Left cardiac atrium (tissue), 4 donors: Measurements from ENCODE around the gene NEURL2. TPM values are rescaled to one million over a fixed set of nuclear protein-coding genes. Genes with fewer than 3 reads are reported as not detected.
"Not testable (repeated sequence)": the region's sequence is repeated elsewhere in the genome, so short reads cannot be mapped to it uniquely, and the experiment has no call there.

Source experiments
- ATAC-seq, 2 donors: fragments of 200-7000 bp; cut with Tn5 transposase; one replicate each; pipeline ENCODE4 v1.9.1; 2020; ENCODE audit warnings: mild to moderate bottlenecking in 2 of 2, moderate library complexity in 2 of 2
- DNase-seq: peaks from one replicate; pipeline ENCODE4 v3.0.0-alpha.2; 2020
- intact Hi-C, 2 donors: fragments of 100-400 bp; cut with DNase I; formaldehyde crosslinking; loops; one replicate each; pipeline versions ENCODE4 v1.14.1 to v1.15.1; 2022 to 2023
- total RNA-seq, 2 donors: library from RNA; stranded (reverse); fragmentation: NEBNext Ultra II Directional; extraction: Animal tissue kit (Norgen Biotek cat#: 25700); gene quantifications; one replicate each; pipeline ENCODE4 v1.2.1, GENCODE V29; 2021
- donor health status: DM: no; HTN: yes; CAD: no.
- donor health status: DM: no; HTN: yes; CAD: no; lungs with severe emphysema.
- donor health status: DM: yes; HTN: yes; CAD: no.
- donor health status: Dilated cardiomyopathy.

Gene NEURL2
- total RNA-seq, 2 donors from 2014 or later, result 6.0 to 11.1 TPM

DNA sequence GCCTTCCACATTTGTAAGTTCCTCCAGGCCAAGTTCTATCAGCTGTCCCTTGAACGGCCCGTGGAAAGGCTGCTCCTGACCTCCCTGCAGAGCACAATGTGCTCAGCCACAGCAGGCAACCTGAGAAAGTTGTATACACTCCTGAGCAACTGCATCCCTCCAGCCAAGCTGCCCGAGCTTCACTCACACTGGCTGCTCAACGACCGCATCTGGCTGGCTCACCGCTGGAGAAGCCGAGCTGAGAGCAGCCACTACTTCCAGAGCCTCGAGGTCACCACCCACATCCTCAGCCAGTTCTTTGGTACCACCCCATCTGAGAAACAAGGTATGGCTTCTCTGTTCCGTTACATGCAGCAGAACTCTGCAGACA, 7.9 kb downstream of the NEURL2 start:
- intact Hi-C loops, result no loop called here
- no peak for DNase-seq
- ATAC-seq, result no peak

DNA sequence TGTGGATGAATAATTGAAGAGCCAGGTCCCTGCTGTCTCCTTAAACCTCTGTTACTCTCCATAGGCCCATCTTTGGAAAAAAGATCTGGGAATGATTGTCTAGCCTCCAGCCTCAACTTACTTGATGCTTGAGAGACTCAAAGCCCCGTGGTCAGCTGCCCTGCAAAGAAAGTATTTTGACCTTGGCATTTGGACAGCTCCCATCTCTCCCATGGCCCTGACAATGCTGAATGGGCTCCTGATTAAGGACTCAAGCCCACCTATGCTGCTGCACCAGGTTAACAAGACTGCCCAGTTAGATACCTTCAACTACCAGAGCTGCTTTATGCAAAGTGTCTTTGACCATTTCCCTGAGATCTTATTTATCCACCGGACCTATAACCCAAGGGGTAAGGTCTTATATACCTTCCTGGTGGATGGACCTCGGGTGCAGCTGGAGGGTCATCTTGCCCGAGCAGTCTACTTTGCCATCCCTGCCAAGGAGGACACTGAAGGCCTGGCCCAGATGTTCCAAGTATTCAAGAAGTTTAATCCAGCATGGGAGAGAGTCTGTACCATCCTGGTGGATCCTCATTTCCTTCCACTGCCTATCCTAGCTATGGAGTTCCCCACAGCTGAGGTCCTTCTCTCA, 8.4 kb downstream of the NEURL2 start:
- intact Hi-C loops, result no loop called here
- DNase-seq (no peak), ATAC-seq (no peak)

DNA sequence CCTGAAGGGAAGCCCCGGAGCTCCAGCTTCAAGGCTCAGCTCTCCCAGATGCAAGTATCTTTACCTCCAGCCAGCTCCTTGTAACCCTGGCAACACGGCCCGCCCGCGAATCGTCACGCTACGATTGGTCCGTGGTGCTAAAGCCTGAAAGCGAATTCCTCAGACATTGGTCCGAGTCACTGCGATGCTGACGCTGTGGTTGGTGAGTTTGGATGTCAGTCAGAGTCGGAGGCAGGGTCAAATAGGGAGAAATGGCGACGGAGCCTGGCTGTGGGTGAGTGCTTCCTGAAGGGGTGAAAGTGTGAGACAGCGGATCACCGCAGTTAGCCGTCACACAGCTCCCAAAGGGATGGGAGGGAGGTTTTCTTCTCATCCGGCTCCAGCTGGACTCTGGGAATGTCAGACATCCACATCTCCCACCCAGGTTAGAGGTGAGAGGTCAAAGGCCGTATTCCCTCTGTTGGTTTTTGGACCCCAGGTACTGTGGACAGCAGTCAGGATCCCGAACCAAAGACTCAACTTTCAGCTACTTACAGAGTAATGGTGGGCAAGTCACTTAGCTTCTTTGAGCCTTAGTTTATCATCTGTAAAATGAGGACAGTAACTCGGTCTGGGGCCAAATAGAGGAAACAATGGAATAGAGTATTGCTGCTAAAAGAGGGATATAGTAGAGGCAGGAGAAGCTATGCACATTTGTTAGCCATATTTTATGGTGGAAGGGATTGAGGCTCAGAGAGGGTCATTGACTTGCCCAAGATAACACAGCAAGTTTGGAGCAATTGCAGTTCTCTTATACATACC, 9.8 kb downstream of the NEURL2 start, which contains the start of gene ZSWIM1:
TSS of gene ZSWIM1 (plus strand) at position 240 of the 801 bp plus-strand sequence. CDS start 1,366 bp downstream, outside the sequence.
- ATAC-seq, result peak; percentile 96 to 99
- peak; percentile 99 for DNase-seq
- intact Hi-C loops, result no loop called here

DNA sequence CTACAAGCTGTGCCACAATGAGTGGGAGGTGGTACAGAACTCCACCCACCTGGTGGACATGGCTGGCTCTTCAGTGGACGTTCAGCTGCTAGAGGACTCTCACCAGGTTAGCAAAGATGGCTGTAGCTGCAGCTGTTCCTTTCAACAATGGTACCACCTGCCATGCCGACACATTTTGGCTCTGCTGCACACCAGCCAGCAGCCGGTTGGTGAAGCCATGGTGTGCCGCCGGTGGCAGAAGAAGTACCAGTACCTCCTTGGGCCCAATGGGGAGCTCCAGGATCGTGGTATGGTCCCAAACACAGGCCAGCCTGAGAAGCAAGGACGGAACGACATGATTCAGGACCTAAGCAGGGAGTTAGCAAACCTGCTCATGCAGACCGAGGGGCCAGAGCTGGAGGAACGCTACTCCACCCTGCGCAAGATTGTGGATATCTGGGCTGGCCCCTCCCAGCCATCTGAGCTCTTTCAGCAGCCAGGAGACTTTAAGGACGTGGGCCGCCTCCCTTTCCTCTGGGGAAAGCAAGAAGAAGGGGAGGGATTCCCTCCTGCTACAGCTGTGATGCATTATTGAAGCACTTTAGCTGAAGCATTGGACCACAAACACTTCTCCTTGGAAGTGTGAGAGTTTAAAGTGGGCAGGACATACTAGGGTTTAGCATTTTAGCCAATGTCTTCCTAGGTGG, 12.8 kb downstream of the NEURL2 start:
- ATAC-seq, result peak in 1 of 2 donors; percentile 9
- intact Hi-C loops, result no loop called here
- no peak for DNase-seq

DNA sequence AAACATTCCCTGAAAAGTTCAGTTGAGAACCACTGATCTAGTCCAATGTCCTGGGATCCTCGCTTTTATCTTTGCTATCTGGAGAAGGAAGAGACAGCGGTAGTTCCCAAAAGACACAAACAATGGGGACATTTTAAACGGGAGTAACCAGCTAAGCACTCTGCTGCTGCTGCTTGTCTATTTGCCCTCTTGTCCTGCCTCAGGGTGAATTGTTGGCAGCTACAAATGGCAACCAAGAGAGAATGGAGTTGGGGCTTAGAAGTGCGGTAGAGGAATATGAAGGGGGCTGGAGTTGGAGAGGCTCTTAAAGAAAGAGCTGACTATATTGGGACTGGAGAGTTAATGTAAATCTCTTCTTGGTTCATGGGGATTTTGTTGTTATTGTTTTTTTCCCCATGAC, 16.4 kb downstream of the NEURL2 start:
- ATAC-seq, result no peak
- intact Hi-C loops, result no loop called here

DNA sequence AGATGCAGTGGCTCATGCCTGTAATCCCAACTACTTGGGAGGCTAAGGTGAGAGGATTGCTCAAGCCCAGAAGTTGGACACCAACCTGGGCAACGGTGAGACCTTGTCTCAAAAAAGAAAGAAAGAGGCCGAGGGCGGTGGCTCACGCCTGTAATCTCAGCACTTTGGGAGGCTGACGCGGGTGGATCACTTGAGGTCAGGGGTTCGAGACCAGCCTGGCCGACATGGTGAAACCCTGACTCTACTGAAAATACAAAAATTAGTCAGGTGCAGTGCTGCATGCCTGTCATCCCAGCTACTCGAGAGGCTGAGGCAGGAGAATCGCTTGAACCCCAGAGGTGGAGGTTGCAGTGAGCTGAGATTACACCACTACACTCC, 16.9 kb downstream of the NEURL2 start:
- ATAC-seq, DNase-seq, intact Hi-C loops: not testable (repeated sequence)

More for the DNA sequence above, 16.4 kb downstream of the NEURL2 start:
- no peak for DNase-seq

DNA sequence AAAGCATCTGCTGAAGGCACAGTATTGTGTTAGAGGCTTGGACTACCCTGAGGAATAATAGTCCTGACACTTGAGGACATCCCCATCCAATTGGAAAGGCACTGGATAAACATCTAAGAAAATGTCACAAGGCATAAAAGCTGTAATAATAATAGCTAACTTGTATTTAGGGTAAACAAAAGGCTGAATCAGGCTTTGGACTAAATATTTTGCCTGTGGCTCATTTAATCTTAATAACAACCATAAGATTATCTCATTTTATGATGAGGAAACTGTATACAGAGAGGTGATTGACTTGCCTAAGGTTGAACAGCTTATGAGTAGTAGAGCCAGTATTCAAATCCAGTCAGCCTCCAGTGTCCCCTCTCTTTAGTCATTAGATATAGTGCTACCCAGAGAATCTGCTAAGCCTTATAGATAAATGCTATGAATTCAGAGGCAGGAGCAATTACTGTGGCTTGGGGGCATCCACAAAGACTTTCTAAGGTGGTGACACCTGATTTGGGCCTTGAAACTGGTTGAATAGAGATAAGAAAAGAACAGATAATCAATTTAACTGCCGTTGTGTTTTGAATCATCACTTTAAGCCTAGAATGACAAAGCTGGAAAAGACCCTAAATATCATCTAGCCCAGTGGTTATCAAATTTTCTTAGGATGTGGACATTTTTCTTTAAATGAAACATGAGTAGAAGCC, 17.5 kb downstream of the NEURL2 start:
- DNase-seq (no peak), ATAC-seq (no peak)
- intact Hi-C loops, result no loop called here

DNA sequence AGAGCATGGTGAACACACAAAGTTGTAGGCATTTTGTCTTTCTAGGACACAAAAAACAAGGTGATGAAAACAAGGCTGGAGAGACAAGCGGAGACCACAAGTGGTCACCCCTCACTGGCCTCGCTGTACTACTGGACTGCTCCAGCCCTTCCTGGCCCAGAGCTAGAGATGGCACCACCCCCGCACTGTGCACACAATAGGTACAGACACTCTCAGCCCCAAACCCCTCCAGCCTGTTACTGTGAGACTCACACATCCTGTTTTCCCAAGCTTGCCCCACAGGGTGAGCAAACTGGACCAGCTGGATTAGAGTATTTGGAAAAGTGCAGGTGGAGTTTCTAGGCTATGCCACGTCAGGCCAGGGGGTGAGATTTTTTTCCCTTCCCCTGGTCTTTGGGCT, 18.4 kb downstream of the NEURL2 start:
- ATAC-seq, result no peak
- no peak for DNase-seq

DNA sequence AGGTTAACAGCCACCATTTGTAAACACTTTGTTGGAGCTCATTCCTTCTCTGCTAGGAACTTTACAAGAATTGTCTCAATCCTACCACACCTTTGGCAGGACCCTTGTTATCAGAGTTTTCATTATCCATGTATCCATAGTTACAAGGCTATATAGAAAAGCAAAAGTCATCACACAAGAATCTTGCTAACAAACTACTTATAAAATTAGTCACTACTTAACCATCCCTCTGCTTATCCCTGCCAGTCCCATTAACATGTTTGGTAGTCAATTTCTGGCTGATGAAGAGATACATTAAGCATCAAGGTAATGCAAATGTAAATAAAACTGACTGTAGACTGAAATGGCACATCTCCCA, 23.2 kb downstream of the NEURL2 start:
- DNase-seq, result no peak
- intact Hi-C loops, result no loop called here
- peak in 1 of 2 donors; percentile 73 for ATAC-seq

More for the DNA sequence above, 18.4 kb downstream of the NEURL2 start:
- intact Hi-C loops, result no loop called here

DNA sequence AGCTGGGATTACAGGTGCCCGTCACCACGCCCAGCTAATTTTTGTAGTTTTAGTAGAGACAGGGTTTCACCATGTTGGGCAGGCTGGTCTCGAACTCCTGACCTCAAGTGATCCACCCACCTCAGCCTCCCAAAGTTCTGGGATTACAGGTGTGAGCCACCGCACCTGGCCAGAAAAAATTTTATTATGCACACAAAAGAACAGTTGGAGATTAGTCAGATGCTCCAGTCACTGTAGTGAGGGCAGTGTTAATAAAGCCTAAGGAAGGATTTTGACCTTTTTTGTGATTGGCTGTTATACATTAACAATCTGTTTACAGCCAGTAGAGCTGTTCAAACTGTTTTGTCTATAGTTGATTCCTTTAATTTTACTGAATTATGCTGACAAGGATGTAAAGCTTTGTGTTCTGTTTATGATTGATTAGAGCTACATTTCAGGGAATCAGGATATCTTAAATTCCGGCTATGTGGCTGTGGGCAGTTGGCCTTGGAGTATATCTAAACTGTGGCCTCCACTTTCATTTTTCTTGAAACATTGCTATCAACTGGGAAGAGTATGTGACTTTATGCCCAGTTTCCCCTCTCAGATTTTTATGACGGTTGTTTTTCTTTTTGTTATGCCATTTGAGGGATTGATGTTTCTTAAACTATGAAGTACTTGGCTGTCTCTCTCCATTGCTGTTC, 23.7 kb downstream of the NEURL2 start:
- intact Hi-C loops, result no loop called here
- no peak for DNase-seq
- no peak for ATAC-seq

DNA sequence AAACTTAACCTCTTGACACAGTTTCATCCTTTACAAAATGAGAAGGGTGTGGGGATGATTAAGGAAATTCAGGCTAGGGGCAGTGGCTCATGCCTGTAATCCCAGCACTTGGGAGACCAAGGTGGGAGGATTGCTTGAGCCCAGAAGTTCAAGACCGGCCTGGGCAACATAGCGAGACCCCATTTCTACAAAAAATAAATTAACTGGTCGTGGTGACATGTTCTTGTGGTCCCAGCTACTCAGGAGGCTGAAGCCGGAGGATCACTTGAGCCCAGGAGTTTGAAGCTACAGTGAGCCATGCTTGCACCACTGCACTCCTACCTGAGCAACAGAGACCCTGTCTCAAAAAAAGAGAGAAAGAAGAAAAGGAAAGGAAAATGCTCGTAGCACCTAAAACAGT, 24.6 kb downstream of the NEURL2 start:
- intact Hi-C loops, result no loop called here
- DNase-seq, result no peak
- no peak for ATAC-seq

DNA sequence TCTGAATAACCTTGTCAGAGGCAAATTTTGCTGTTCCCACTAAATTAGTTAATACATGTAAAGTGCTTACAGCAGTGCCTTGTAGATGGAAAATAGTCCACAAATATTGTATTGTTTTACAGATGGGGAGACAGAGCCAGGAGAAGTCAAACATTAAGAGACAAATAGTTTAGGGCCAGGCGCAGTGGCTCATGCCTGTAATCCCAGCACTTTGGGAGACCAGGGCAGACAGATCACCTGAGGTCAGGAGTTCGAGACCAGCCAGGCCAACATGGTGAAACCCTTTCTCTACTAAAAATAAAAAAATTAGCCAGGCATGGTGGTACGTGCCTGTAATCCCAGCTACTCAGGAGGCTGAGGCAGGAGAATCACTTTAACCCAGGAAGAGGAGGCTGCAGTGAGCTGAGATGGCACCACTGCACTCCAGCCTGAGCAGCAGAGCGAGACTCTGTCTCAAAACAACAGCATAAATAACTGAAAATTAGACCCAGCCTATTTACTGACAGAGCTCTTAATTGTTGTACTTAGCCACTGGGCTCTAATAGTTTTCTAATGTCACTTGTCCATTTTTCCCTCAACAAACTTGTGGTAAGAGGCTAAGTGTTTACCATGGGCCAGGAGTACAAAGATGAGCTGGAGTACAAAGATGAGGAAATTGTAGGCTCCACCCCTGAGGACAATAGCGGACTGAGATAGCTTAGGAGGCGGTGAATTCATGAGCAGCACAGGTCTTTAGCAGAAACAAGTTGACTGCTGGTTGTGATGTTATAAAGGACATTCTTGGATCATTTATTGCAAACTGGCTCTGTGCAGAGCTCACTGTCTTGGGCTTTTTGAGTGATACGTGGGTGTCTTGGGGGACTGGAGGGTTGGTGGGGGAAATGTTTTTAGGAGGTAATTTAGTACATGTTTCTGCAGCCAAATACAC, 27.2 kb downstream of the NEURL2 start:
- no peak for DNase-seq
- intact Hi-C loops, result no loop called here
- ATAC-seq, result no peak

DNA sequence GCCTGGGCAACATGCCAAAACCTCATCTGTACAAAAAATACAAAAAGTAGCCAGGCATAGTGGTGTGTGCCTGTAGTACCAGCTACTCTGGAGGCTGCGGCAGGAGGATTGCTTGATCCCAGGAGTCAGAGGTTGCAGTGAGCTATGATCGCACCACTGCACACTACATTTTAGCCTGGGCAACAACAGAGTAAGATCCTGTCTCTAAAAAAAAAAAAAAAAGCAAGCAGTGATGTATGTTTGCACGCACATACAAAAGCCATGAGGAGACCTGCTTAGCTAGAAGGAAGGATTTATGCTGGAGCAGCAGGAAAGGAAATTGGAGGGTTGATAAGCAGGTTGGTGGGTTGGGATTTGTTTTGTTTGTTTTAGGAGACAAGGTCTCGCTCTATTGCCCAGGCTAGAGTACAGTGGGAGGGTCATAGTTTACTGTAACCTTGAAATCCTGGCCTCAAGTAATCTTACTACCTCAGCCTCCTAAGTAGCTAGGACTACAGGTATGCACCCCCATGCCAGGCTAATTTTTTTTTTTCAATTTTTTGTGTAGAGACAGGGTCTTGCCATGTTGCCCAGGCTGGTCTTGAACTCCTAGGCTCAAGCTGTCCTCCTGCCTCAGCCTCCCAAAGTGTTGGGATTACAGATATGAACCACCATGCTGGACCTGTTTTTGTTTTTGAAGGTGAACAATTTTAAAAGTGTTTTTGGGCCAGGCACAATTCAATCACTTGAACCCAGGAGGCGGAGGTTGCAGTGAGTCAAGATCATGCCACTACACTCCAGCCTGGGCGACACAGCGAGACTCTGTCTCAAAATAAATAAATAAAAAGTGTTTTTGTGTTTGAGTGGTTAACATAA, 29.6 kb downstream of the NEURL2 start:
- ATAC-seq, result no peak
- DNase-seq, result no peak
- intact Hi-C loops, result no loop called here

DNA sequence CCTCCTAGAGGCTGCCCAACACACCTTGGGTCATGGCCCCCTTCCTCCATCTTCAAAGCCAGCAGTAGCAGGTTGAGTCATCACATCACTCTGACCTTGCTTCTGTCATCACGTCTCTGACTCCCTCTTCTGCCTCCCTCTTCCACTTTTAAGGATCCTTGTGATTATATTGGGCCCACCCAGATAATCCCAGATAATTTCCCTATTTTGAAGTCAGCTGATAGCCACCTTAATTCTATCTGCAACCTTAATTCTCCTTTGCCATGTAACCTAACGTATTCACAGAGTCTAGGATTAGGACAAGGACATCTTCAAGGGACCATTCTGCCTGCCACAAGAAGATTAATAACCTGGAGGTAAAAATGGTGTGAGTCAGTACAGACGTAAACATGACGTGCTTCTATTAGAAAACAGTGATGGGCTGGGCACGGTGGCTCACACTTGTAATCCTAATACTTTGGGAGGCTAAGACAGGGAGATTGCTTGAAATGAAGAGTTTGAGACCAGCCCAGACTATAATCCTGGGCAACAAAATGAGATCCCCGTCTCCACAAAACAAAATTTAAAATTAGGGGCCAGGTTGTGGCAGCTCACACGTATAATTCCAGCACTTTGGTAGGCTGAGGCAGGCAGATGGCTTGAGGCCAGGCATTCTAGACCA, 30.3 kb downstream of the NEURL2 start:
- no peak for ATAC-seq
- intact Hi-C loops, result no loop called here
- no peak for DNase-seq

DNA sequence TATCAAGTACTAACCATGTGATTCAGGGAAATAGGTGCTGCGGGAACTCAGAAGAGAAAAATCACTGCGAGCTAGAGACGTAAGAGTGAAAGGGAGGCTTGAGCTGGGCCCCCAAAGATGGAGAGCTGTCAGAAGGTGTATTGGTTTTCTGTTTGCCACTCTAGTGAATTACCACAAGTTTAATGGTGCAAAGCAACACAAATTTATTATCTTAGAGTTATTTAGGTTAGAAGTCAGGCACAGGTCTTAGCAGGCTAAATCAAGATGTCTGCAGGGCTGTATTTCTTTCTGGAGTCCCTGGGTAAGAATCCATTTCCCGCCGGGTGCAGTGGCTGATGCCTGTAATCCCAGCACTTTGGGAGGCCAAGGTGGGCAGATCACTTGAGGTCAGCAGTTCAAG, 31.1 kb downstream of the NEURL2 start:
- intact Hi-C loops, result no loop called here
- DNase-seq, result no peak
- no peak for ATAC-seq

DNA sequence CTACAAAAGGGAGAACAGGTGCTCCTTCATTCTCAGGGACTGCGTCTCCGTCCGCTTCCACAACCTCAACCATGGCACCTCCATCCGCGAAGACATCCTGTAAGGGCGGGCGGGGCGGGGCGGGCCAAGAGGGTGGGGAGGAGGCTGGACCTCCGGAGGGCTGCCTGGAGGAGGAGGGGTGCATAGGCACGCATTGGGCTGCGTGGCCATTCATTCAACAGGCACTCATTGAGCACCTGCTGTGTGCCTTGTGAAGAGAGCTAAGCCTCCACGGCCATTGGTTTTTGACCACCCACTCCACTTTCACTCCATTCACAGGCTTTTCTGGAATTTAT, 33.2 kb downstream of the NEURL2 start:
- DNase-seq (no peak), ATAC-seq (peak; percentile 10 to 23)
- intact Hi-C loops, result no loop called here
